H9 (cell line): ENCODE data around the gene IFNL3. TPM values are rescaled to one million over a fixed set of nuclear protein-coding genes. Genes with fewer than 3 reads are reported as not detected.

Experiments used
- DNase-seq: peaks from one replicate; pipeline ENCODE4 v3.0.0-alpha.2; 2017
- H2AFZ ChIP-seq: one replicate; pipeline ENCODE4 v1.6.1; 2013; ENCODE audit warnings: mild to moderate bottlenecking, low read length, control low read depth, moderate library complexity
- H2AK5ac ChIP-seq: 2 replicates; pipeline ENCODE4 v1.6.1; 2013; ENCODE audit warnings: low read length, control low read depth, mixed read lengths; ENCODE audit not compliant: insufficient read length
- H2BK120ac ChIP-seq: one replicate; pipeline ENCODE4 v1.6.1; 2013; ENCODE audit warnings: low read depth, mild to moderate bottlenecking, low read length, control low read depth, inconsistent platforms; ENCODE audit not compliant: poor library complexity, severe bottlenecking
- H2BK12ac ChIP-seq: 2 replicates; pipeline ENCODE4 v1.6.1; 2013; ENCODE audit warnings: low read length, control low read depth, mixed read lengths, low read depth; ENCODE audit not compliant: insufficient read length
- H2BK15ac ChIP-seq: 2 replicates; pipeline ENCODE4 v1.6.1; 2013; ENCODE audit warnings: low read depth, low read length, control low read depth
- H2BK20ac ChIP-seq: one replicate; pipeline ENCODE4 v1.6.1; 2013; ENCODE audit warnings: low read depth, mild to moderate bottlenecking, low read length, control low read depth, inconsistent platforms; ENCODE audit not compliant: poor library complexity, severe bottlenecking
- H2BK5ac ChIP-seq: 2 replicates; pipeline ENCODE4 v1.6.1; 2013; ENCODE audit warnings: low read length, control low read depth, mixed read lengths; ENCODE audit not compliant: insufficient read length
- H3K14ac ChIP-seq: 2 replicates; pipeline ENCODE4 v1.6.1; 2013; ENCODE audit warnings: low read length, control low read depth; ENCODE audit not compliant: insufficient read depth
- H3K18ac ChIP-seq: 2 replicates; pipeline ENCODE4 v1.6.1; 2013; ENCODE audit warnings: low read depth, mild to moderate bottlenecking, mixed read lengths, low read length, control low read depth; ENCODE audit not compliant: insufficient read length
- H3K23ac ChIP-seq: 2 replicates; pipeline ENCODE4 v1.6.1; 2013; ENCODE audit warnings: low read length, control low read depth, mixed read lengths, low read depth; ENCODE audit not compliant: insufficient read length
- H3K23me2 ChIP-seq: 2 replicates; pipeline ENCODE4 v1.6.1; 2013; ENCODE audit warnings: low read depth, mild to moderate bottlenecking, mixed read lengths, low read length, control low read depth; ENCODE audit not compliant: insufficient read length, poor library complexity, severe bottlenecking
- H3K27ac ChIP-seq: 2 replicates; pipeline ENCODE4 v1.5.1; 2013; ENCODE audit warnings: low read length, control low read depth, mixed read lengths, low read depth; ENCODE audit not compliant: insufficient read length
- H3K27me3 ChIP-seq: 2 replicates; pipeline ENCODE4 v1.6.1; 2013; ENCODE audit warnings: low read length, control low read depth, inconsistent platforms; ENCODE audit not compliant: insufficient read depth
- H3K4ac ChIP-seq: 2 replicates; pipeline ENCODE4 v1.6.1; 2013; ENCODE audit warnings: low read depth, mild to moderate bottlenecking, control low read depth, inconsistent platforms, low read length, moderate library complexity
- H3K4me1 ChIP-seq: 2 replicates; pipeline ENCODE4 v1.6.1; 2013; ENCODE audit warnings: low read length, control low read depth, inconsistent platforms; ENCODE audit not compliant: insufficient read depth
- H3K4me2 ChIP-seq: 2 replicates; pipeline ENCODE4 v1.6.1; 2013; ENCODE audit warnings: low read length, control low read depth, mixed read lengths; ENCODE audit not compliant: insufficient read length, insufficient read depth
- H3K56ac ChIP-seq: 2 replicates; pipeline ENCODE4 v1.6.1; 2013; ENCODE audit warnings: low read depth, mild to moderate bottlenecking, mixed read lengths, low read length, control low read depth; ENCODE audit not compliant: insufficient read length
- H3K79me1 ChIP-seq: 2 replicates; pipeline ENCODE4 v1.6.1; 2013; ENCODE audit warnings: low read depth, mild to moderate bottlenecking, moderate library complexity, low read length, control low read depth, inconsistent platforms; ENCODE audit not compliant: insufficient read depth, poor library complexity, severe bottlenecking
- H3K79me2 ChIP-seq: 2 replicates; pipeline ENCODE4 v1.6.1; 2013; ENCODE audit warnings: low read length, control low read depth, inconsistent platforms; ENCODE audit not compliant: insufficient read depth
- H3K9ac ChIP-seq: 2 replicates; pipeline ENCODE4 v1.6.1; 2013; ENCODE audit warnings: low read length, control low read depth, mixed read lengths; ENCODE audit not compliant: insufficient read length; ENCODE audit errors: extremely low read depth
- H3K9me3 ChIP-seq: one replicate; pipeline ENCODE4 v1.6.1; 2013; ENCODE audit warnings: low read depth, low read length, inconsistent platforms; ENCODE audit not compliant: control insufficient read depth
- H3T11ph ChIP-seq: one replicate; pipeline ENCODE4 v1.6.1; 2013; ENCODE audit warnings: mild to moderate bottlenecking, low read length, control low read depth, inconsistent platforms
- H4K20me1 ChIP-seq: one replicate; pipeline ENCODE4 v1.6.1; 2013; ENCODE audit not compliant: control insufficient read depth, insufficient read length, insufficient read depth
- H4K5ac ChIP-seq: 2 replicates; pipeline ENCODE4 v1.6.1; 2013; ENCODE audit warnings: low read depth, mild to moderate bottlenecking, mixed read lengths, low read length, control low read depth; ENCODE audit not compliant: insufficient read length
- H4K8ac ChIP-seq: replicated peaks from 2 replicates; pipeline ENCODE4 v1.6.1; 2013; ENCODE audit warnings: low read length, control low read depth, mixed read lengths, low read depth; ENCODE audit not compliant: insufficient read length
- H4K91ac ChIP-seq: 2 replicates; pipeline ENCODE4 v1.6.1; 2013; ENCODE audit warnings: low read depth, mild to moderate bottlenecking, moderate library complexity, mixed read lengths, low read length, control low read depth; ENCODE audit not compliant: insufficient read length
- H3K27ac Mint-ChIP-seq, 3 experiments: 2 replicates in 2 of 3; 3 replicates in 1 of 3; pipeline ENCODE4 v1.8.0; 2020 to 2021; ENCODE audit warnings: mixed read lengths in 3 of 3, mild to moderate bottlenecking in 1 of 3, moderate library complexity in 1 of 3
- H3K27me3 Mint-ChIP-seq: 2 replicates; pipeline ENCODE4 v1.8.0; 2021; ENCODE audit warnings: low read depth, mild to moderate bottlenecking, moderate library complexity, mixed read lengths
- H3K36me3 Mint-ChIP-seq, 3 experiments: 2 replicates in 2 of 3; 3 replicates in 1 of 3; pipeline ENCODE4 v1.8.0; 2020 to 2021; ENCODE audit warnings: low read depth in 3 of 3, mixed read lengths in 3 of 3; ENCODE audit not compliant: insufficient read depth in 1 of 3
- H3K4me1 Mint-ChIP-seq, 2 experiments: 2 replicates each; pipeline ENCODE4 v1.8.0; 2020; ENCODE audit warnings: mixed read lengths in 2 of 2
- H3K4me3 Mint-ChIP-seq, 2 experiments: 2 replicates in 1 of 2; 3 replicates in 1 of 2; pipeline ENCODE4 v1.8.0; 2020 to 2021; ENCODE audit warnings: mild to moderate bottlenecking in 2 of 2, mixed read lengths in 2 of 2, moderate library complexity in 1 of 2
- H3K9me3 Mint-ChIP-seq, 2 experiments: 2 replicates in 1 of 2; 3 replicates in 1 of 2; pipeline ENCODE4 v1.8.0; 2020; ENCODE audit warnings: mild to moderate bottlenecking in 2 of 2, mixed read lengths in 2 of 2, moderate library complexity in 1 of 2
- WGBS: extraction: QIAGEN DNeasy Blood & Tissue Kit; methylation state at CpG from one replicate; pipeline ENCODE4 v1.1.7; 2013; ENCODE audit warnings: missing lambda C conversion rate, low lambda C conversion rate, mixed read lengths; ENCODE audit not compliant: insufficient read length; ENCODE audit errors: extremely low coverage; 5-methylcytosine and 5-hydroxymethylcytosine counted together
- total RNA-seq: library from RNA; stranded (reverse); gene quantifications from 2 replicates; pipeline ENCODE4 v1.2.1, GENCODE V29; 2021
- TF ChIP-seq, protein P1 (sequence below): fragments of 200-600 bp; sonication (generic); conservative IDR thresholded peaks from 3 replicates; pipeline ENCODE4 v1.8.0; 2021; ENCODE audit warnings: antibody characterized with exemption, mild to moderate bottlenecking

Gene IFNL3
- total RNA-seq, 1 experiment from 2014 or later: not detected

GRCh38 chr19:39251846-39252245, 7.0 kb upstream of the IFNL3 start:
- no peak overlapping the region for H3K27ac Mint-ChIP-seq
- no peak overlapping the region for H3K4me3 Mint-ChIP-seq
- H3K9me3 Mint-ChIP-seq: no peaks in the 10 kb centered on the region
- H3K27me3 Mint-ChIP-seq: peaks cover 95% of the 10 kb centered on the region
- H3K14ac ChIP-seq: no peak overlapping the region
- no peak overlapping the region for H2BK5ac ChIP-seq
- no peak overlapping the region for H3K23ac ChIP-seq
- no peaks in the 10 kb centered on the region for H3K4me1 ChIP-seq
- H3K27me3 ChIP-seq: peaks cover 34% of the 10 kb centered on the region; the same call in 1 of the 2 replicates
- no peaks in the 10 kb centered on the region for H3K79me1 ChIP-seq
- DNase-seq: no peak
- no peak overlapping the region for H2BK120ac ChIP-seq
- no peak overlapping the region for H3K4ac ChIP-seq
- H3K18ac ChIP-seq: no peak overlapping the region
- H3K56ac ChIP-seq: no peak overlapping the region
- H2AFZ ChIP-seq: no peak overlapping the region
- H3K36me3 Mint-ChIP-seq: no peaks in the 10 kb centered on the region
- H2BK20ac ChIP-seq: no peak overlapping the region
- H4K8ac ChIP-seq: no peak overlapping the region
- H4K5ac ChIP-seq: no peak overlapping the region
- TF ChIP-seq, protein P1, sequence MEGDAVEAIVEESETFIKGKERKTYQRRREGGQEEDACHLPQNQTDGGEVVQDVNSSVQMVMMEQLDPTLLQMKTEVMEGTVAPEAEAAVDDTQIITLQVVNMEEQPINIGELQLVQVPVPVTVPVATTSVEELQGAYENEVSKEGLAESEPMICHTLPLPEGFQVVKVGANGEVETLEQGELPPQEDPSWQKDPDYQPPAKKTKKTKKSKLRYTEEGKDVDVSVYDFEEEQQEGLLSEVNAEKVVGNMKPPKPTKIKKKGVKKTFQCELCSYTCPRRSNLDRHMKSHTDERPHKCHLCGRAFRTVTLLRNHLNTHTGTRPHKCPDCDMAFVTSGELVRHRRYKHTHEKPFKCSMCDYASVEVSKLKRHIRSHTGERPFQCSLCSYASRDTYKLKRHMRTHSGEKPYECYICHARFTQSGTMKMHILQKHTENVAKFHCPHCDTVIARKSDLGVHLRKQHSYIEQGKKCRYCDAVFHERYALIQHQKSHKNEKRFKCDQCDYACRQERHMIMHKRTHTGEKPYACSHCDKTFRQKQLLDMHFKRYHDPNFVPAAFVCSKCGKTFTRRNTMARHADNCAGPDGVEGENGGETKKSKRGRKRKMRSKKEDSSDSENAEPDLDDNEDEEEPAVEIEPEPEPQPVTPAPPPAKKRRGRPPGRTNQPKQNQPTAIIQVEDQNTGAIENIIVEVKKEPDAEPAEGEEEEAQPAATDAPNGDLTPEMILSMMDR: no peak
- no peaks in the 10 kb centered on the region for H4K20me1 ChIP-seq
- H3K23me2 ChIP-seq: peaks cover 9% of the 10 kb centered on the region
- peaks cover 2 to 5% of the 10 kb centered on the region in 2 experiments; a peak in 2 of 4 replicates for H3K4me1 Mint-ChIP-seq
- H2AK5ac ChIP-seq: no peak overlapping the region
- H4K91ac ChIP-seq: no peak overlapping the region
- H3K27ac ChIP-seq: no peak overlapping the region
- no CpG with 5 or more reads among the region's 3 CpGs for WGBS
- H3K9me3 ChIP-seq: no peaks in the 10 kb centered on the region
- no peak overlapping the region for H2BK12ac ChIP-seq
- no peak overlapping the region for H2BK15ac ChIP-seq
- no peak overlapping the region for H3K4me2 ChIP-seq
- no peaks in the 10 kb centered on the region for H3K79me2 ChIP-seq
- no peak overlapping the region for H3K9ac ChIP-seq
- no peak overlapping the region for H3T11ph ChIP-seq
